Rectal smooth muscle tissue (tissue), 1 donor: ENCODE data around the gene USP40.

Experiments
- H3K27ac ChIP-seq: one replicate; pipeline ENCODE4 v1.7.0; 2013; ENCODE audit warnings: low read depth, low read length, inconsistent platforms
- H3K27me3 ChIP-seq: one replicate; pipeline ENCODE4 v1.7.0; 2013; ENCODE audit warnings: low read length; ENCODE audit not compliant: control insufficient read depth, insufficient read depth
- H3K36me3 ChIP-seq: one replicate; pipeline ENCODE4 v1.7.0; 2013; ENCODE audit warnings: low read length; ENCODE audit not compliant: control insufficient read depth, insufficient read depth
- H3K4me1 ChIP-seq: one replicate; pipeline ENCODE4 v1.7.0; 2013; ENCODE audit warnings: low read length; ENCODE audit not compliant: control insufficient read depth, insufficient read depth
- H3K4me3 ChIP-seq: one replicate; pipeline ENCODE4 v1.7.0; 2013; ENCODE audit warnings: low read length
- H3K9ac ChIP-seq: one replicate; pipeline ENCODE4 v1.7.0; 2013; ENCODE audit warnings: low read length

The USP40 gene

DNA sequence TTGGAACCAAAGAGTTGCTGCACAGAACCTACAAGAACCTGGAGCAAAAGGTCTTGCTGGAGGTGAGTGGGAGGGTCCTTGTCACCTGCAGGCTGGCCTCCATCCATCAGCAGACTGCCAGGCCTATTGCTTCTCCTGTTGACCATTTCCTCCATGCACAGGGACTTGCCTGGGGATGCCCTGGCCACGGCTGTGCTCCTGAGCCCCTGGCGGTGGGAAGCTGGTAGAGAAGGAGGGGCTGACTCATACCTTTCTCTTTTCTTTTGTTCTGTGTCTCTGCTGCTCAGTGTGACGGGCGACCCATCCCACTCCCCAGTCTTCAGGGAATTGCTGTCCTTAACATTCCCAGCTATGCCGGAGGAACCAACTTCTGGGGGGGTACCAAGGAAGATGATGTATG lies 109.6 kb downstream of the USP40 start:
- H3K27me3 ChIP-seq, result no peaks in the 10 kb centered on the region
- no peak overlapping the region for H3K4me3 ChIP-seq
- H3K4me1 ChIP-seq, result no peaks in the 10 kb centered on the region
- no peak overlapping the region for H3K27ac ChIP-seq
- H3K9ac ChIP-seq, result no peak overlapping the region
- H3K36me3 ChIP-seq, result peaks cover 50% of the 10 kb centered on the region

- Histone ChIP-seq H3K4me1 (no peaks in the 10 kb centered on the region), H3K27me3 (no peaks in the 10 kb centered on the region), H3K9ac (no peak overlapping the region), H3K4me3 (no peak overlapping the region), H3K36me3 (peaks cover 46% of the 10 kb centered on the region), H3K27ac (no peak overlapping the region)
Measured at GRCh38 chr2:233456111-233456510, 110.5 kb downstream of the USP40 start.

DNA sequence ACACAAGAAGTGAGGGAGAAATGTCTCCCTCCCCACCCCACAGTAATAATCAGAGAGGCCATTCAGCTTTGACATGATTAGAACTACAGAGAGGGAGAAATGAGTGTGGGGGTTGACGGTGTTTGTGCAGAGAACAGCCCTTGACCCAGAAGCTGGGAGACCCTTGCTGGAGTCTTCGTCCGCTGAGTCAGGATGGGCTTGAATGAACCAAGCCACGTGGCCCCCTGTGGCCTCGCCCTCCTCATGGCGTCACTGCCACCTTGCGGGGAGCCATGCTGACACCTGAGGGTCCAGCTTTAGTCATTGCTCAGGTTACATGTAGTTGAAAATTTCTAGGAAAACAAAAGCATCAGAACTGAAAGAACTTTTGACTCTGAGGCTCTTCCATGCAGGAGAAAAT lies 111.1 kb downstream of the USP40 start:
- Histone ChIP-seq H3K4me1 (no peaks in the 10 kb centered on the region), H3K27ac (no peak overlapping the region), H3K4me3 (no peak overlapping the region), H3K27me3 (no peaks in the 10 kb centered on the region), H3K36me3 (peaks cover 50% of the 10 kb centered on the region), H3K9ac (no peak overlapping the region)

GRCh38 chr2:233455006-233455405 lies 111.6 kb downstream of the USP40 start:
- Histone ChIP-seq H3K27ac (no peak overlapping the region), H3K9ac (no peak overlapping the region), H3K4me1 (no peaks in the 10 kb centered on the region), H3K36me3 (peaks cover 51% of the 10 kb centered on the region), H3K27me3 (no peaks in the 10 kb centered on the region), H3K4me3 (no peak overlapping the region)

GRCh38 chr2:233453916-233454315 lies 112.7 kb downstream of the USP40 start:
- Histone ChIP-seq H3K4me3 (no peak overlapping the region), H3K36me3 (peaks cover 43% of the 10 kb centered on the region), H3K9ac (no peak overlapping the region), H3K4me1 (no peaks in the 10 kb centered on the region), H3K27me3 (no peaks in the 10 kb centered on the region), H3K27ac (no peak overlapping the region)

DNA sequence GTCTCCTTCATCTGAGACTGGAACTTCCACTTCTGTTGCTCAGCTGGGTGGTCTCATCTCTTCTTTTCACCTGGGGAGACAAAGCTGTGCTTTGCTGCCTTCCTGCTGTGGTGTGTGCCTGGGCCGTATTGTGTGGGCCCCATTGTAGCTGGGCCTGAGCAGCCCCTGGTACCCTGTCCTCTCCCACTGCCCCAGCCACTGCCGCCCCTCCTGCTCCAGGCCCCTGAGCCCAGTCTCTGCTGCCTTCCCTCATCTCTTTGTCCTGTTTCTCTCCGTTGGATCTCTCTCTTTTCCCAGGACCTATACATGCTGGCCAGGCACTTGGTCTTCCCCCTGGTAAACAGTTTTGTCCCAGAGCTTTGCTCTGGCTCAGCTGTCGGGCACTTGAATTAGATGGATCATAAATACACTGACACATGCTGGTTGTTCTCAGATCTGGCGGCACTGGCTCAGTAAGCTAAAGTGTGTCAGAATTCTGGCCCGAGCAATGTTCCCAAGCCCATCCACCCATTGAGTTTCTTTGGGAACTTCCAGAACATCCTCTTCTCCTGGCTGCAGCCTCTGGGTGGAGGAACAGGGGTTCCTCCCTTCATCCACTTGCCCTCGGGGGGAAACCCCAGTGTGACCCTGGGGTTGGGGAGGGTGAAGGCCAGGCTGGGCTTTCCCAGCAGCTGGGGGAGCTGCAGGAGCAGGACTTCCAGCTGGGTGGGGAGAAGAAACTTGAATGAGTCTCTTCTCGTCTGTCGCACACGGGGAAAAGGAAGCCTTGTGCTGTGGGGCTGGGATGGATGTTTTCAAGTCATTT lies 113.3 kb downstream of the USP40 start:
- H3K9ac ChIP-seq, result no peak overlapping the region
- no peak overlapping the region for H3K4me3 ChIP-seq
- H3K27ac ChIP-seq, result peak overlapping the region; percentile 33
- H3K4me1 ChIP-seq, result no peaks in the 10 kb centered on the region
- H3K36me3 ChIP-seq, result peaks cover 43% of the 10 kb centered on the region
- H3K27me3 ChIP-seq, result no peaks in the 10 kb centered on the region

GRCh38 chr2:233451950-233452349 lies 114.6 kb downstream of the USP40 start:
- Histone ChIP-seq H3K9ac (no peak overlapping the region), H3K4me3 (no peak overlapping the region), H3K27ac (no peak overlapping the region), H3K4me1 (no peaks in the 10 kb centered on the region), H3K36me3 (peaks cover 36% of the 10 kb centered on the region), H3K27me3 (no peaks in the 10 kb centered on the region)

DNA sequence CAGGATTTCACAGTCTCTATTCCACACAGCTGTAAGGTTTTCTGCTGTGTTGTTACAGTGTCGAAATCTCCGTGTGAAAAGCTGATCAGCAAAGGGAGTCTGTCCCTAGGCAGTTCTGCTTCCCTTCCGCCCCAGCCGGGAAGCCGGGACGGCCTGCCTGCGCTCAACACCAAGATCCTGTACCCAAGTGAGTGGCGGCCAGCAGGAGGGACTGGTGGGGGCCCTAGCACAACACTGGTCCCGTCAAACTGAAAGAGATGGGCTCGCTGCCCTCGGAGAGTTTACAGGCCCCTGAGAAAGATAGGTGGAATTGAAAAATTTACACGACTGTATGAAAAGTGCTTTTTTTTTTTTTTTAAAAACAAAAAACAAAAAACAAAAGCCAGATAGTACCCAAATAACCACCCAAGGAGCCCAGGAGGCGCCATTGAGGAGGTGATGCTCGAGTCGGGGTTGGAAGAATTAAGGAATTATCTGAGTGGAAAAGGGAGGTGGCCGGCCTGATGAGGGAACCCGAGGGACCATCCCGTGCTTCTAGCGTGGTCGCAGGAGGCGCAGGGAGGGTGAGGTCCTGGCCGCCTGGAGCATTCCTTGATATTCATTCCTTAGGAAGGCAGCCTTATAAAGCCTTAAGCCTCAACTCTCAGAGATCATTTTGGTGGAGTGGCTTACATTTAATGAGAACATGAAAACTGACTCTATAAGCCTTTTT lies 115.6 kb downstream of the USP40 start:
- Histone ChIP-seq H3K4me3 (no peak overlapping the region), H3K4me1 (no peaks in the 10 kb centered on the region), H3K27me3 (no peaks in the 10 kb centered on the region), H3K9ac (no peak overlapping the region), H3K27ac (no peak overlapping the region), H3K36me3 (peaks cover 34% of the 10 kb centered on the region)

- Histone ChIP-seq H3K9ac (no peak overlapping the region), H3K36me3 (peaks cover 38% of the 10 kb centered on the region), H3K4me3 (no peak overlapping the region), H3K4me1 (no peaks in the 10 kb centered on the region), H3K27me3 (no peaks in the 10 kb centered on the region), H3K27ac (no peak overlapping the region)
Measured at GRCh38 chr2:233449921-233450863, 116.4 kb downstream of the USP40 start.

DNA sequence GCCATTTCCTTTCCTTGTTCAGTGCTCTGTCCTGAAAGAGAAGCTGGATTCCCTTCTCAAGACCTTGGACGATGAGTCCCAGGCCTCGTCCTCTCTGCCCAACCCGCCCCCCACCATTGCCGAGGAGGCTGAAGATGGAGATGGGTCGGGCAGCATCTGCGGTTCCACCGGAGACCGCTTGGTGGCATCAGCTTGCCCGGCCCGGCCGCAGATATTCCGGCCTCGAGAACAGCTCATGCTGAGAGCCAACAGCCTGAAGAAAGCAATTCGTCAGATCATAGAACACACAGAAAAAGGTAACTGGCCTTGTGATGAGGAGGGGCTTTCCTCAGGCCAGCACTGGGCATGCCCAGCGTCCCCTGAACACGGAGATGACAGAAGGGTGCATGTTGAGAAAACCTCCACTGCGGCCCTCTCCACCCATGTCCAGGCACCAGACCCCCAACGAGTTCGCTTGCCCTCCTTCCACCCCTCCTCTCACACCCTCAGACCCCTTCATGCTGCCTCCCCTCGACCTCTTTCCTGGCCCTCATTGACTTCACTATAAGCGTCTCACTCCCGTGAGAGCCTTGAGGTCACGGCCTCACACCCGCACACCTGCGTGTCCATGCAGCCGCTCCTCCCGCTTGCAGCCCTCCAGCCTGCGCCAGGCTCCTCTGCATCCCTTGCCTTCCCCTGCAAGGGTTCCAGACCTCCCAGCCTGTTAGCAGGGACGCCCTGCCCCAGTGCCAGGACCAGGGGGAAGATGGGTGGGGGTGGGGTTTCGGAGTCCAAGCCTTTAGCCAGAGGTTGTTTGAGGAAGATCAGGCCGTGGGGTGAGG lies 117.3 kb downstream of the USP40 start:
- H3K27ac ChIP-seq, result no peak overlapping the region
- H3K4me1 ChIP-seq, result no peaks in the 10 kb centered on the region
- no peak overlapping the region for H3K4me3 ChIP-seq
- H3K9ac ChIP-seq, result no peak overlapping the region
- H3K27me3 ChIP-seq, result no peaks in the 10 kb centered on the region
- H3K36me3 ChIP-seq, result peaks cover 31% of the 10 kb centered on the region

DNA sequence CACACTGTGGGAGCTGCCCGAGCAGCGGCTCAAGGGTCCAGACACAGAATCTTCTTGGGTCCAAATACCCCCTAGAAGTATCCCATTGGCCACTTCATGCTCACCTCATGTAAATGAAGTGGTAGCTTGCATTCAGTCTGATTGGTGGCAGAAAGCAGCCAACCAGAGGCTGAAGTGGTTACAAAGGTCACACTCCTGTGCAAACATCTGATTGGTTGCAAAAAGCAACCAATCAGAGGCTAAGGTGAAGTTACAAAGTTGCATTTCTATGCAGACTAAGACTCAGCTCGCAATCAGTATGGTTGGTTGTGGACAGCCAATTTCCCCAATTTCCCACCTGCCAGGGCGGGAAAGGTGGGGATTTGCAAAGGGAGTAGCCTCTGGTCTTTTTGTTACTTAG lies 118.0 kb downstream of the USP40 start:
- no peak overlapping the region for H3K9ac ChIP-seq
- H3K27ac ChIP-seq, result no peak overlapping the region
- H3K4me3 ChIP-seq, result no peak overlapping the region
- H3K4me1 ChIP-seq, result no peaks in the 10 kb centered on the region
- H3K27me3 ChIP-seq, result no peaks in the 10 kb centered on the region
- H3K36me3 ChIP-seq, result peaks cover 29% of the 10 kb centered on the region

DNA sequence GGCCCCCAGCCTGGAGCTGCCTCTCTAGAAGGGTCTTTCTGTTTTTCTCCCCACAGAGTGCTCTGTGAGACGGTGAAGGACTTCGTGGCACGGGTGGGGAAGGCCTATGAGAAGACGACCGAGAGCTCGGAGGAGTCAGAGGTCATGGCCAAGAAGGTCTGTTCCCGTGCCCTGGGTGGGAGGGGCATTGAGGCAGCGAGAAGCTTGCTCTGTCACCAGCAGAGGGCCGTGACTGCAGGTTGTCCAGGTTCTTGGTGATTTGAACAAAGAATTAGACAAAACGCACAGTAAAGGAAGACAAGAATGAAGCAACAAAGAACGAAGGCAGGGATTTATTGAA lies 118.4 kb downstream of the USP40 start:
- Histone ChIP-seq H3K4me1 (no peaks in the 10 kb centered on the region), H3K9ac (no peak overlapping the region), H3K4me3 (no peak overlapping the region), H3K27ac (no peak overlapping the region), H3K27me3 (no peaks in the 10 kb centered on the region), H3K36me3 (peaks cover 29% of the 10 kb centered on the region)
